Glomerular endothelial cell (primary cell): ENCODE results near the gene PRSS8. TPM values are rescaled to one million over a fixed set of nuclear protein-coding genes. Genes with fewer than 3 reads are reported as not detected.
A peak's percentile ranks its signal among the peaks of the same experiment; 100 is the strongest.
"Not testable (repeated sequence)": the region's sequence is repeated elsewhere in the genome, so short reads cannot be mapped to it uniquely, and the experiment has no call there.

ENCODE experiments used
- DNase-seq: peaks from one replicate; pipeline ENCODE4 v3.0.0-alpha.2; 2011; ENCODE audit warnings: low read depth, low spot score; ENCODE audit errors: extremely low read depth
- total RNA-seq: library from RNA; depleted of rRNA; stranded (reverse); fragments of >200 nt; gene quantifications from 2 replicates; pipeline ENCODE4 v1.2.3, GENCODE V29; 2015

The PRSS8 gene
- total RNA-seq, 1 donor from 2014 or later: 0.12 TPM

DNA sequence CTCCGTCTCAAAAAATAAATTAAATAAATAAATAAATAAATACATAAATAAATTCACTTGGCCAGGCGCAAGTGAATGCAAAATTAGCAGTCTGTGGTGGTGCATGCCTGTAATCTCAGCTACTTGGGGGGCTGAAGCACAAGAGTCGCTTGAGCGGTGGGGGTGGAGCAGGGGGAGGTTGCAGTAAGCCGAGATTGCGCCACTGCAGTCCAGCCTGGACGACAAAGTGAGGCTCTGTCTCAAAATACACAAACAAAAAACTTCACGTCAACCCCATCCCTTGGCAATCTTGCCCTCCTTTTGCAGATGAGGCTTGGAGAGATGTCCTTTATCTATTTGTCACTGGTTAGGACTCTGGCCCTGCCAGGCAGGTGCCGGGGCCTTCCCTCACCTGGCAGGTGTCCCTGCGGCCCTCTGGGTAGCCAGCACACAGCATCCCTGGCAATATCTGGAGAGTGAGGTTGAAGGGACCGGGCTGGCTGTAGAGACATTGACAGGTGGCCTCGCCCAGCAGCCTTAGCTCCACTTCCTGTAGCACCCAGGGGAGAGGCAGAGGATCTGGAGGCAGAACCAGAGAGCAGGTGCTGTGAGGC lies 10.0 kb upstream of the PRSS8 start:
- no peak for DNase-seq

- DNase-seq: not testable (repeated sequence)
These were observed 8.9 kb upstream of the PRSS8 start for GRCh38 chr16:31144418-31144817.

DNA sequence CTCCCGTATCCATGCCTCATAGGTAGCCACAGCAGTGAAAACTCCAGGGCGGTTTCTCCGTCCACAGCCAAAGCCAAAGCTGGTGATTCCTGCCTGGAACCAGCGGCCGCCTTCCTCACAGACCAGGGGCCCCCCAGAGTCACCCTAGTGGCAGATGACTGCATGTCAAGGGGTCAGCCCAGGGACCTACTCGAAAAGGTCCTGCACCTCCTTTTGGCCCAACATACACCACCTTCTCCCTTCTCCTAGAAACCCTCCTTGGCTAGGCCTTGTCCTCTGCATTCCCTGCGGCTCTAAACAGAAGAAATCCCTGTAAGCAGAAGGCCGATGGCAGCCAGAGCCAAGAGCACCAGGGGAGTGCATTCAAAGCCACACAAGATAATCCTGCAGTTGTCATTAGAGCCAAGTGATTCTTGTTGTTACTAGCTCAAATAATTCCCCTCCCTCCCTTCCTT lies 8.2 kb upstream of the PRSS8 start:
- DNase-seq: no peak

DNA sequence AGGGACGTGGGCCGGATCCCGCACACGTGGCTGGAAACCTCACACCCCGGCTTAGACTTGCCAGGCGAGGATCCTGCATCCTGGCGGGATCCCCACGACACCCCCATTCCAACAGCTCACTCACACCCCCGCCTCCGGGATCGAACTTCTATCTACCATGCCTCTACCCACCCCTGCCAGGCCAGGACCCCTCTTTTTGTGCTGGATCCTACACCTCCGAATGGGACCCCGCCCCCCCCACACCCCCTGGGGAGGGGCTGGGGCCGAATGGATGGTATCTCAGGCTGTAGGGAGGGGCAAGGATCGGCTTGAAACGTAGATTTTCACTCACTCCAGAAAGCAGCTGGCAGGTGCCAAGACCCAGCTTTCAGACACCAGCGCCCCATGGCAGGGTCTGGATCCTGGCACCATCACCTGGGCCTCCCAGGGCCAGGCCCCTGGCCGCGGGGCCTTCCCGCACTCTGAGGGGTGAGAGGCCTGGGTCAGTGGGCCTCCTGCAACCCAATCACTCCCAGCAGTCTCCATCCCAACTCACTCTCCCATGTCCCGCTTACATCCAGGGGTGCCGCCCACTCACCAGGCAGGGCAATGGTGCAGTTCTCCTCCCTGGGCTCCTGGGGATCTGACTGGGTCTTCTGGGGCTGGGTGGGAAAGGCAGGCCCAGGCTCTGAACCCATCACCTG lies 7.6 kb upstream of the PRSS8 start:
- DNase-seq: no peak

DNA sequence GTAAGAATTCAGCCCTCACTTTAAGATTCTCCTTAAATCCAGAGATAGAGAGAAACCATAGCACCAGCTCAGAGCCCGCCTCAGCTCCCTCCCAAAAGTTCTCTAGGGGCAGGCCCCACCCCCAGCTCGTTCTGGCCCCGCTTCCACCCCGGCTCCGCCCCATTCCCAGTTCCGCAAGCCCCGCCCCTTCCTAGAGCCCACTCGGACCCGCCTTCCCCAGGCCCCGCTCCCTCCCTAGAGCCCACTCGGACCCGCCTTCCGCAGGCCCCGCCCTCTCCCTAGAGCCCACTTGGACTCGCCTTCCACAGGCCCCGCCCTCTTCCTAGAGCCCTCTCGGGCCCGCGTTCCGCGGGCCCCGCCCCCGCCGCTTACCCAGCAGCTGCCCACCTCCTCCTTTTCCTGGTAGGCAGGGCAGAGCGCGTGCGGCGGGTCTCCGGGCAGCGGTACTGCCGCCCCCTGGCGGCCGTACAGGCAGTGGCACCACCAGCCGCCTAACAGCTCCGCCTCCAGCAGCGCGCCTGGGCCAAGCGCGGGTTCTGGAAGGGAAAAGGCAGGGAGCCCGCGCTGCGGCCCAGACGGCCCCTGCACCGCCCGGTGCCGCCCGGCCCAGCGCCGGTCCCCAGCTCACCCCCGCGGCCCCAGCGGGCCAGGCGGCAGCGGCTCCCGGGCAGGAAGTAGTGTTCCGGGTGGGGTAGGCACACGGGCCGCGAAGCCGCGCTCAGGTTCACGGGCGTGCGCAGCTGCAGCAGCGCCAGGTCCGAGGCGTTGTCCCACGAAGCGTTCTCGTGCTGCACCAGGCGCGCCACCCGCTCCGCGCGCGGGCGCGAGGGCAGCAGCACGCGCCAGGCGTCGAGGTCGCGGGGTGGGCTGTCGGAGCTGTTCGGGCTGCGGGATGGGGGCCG lies 6.8 kb upstream of the PRSS8 start:
- DNase-seq: peak; percentile 78

- DNase-seq: peak; percentile 10
These were observed 6.1 kb upstream of the PRSS8 start for GRCh38 chr16:31141489-31142108.

DNA sequence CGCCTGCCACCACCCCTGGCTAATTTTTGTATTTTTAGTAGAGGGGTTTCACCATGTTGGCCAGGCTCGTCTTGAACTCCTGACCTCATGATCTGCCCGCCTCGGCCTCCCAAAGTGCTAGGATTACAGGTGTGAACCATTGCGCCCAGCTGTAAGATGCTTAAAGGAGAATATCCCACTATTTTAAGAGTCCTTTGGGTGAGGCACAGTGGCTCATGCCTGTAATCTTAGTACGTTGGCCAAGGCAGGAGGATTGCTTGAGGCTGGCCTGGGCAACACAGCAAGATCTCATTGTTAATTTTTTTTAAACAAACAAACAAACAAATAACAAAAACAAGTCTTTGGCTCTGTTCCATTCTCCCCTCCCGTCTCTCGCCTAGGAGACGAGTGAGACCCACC lies 5.5 kb upstream of the PRSS8 start:
- not testable (repeated sequence) for DNase-seq

DNA sequence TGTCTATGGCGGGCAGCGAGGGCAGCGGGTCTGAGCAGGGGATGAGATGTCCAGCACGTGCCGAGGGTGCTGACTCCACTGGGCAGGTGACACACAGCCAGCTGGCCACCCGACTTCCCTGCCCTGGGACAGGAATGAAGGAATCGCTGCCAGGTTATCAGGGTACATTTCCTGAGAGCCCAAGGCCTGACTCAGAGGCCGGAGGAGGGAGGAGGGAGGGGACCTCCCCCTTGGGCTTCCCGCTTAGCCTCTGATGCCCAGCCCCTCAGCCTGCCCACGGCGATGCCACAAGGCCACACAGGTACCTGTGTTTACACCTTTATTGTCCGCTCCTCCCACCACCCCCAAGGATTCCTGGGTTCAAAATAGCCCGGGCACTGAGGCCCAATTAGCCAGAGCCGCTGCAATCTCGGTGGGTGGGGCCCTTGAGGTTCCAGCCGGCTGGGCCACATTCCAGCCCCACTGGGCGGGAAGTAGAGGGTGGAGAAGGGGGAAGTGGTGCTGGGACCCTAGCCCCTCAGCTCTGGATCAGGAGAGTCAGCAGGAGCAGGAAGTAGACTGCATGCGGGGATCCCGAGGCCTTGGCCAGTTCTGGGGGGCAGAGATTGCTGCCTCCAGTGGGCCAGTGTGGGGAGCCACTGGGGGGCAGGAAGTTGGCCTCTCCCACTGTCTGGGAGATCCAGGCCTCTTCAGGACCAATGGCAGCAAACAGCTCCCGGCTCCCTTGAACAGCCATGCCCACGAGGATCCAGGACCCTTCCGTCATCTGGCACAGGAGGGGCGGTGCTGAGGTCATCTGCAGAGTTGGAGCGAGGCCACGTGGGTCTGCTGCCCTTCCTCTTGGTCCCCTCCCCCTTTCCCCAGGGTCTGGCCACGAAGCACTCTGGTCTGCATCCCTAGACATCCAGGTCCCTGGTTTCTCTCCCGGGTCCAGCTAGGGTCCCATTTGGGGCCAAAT lies 3.4 kb upstream of the PRSS8 start:
- DNase-seq: peak; percentile 12

GRCh38 chr16:31136822-31137499 lies 1.4 kb upstream of the PRSS8 start:
- not testable (repeated sequence) for DNase-seq

DNA sequence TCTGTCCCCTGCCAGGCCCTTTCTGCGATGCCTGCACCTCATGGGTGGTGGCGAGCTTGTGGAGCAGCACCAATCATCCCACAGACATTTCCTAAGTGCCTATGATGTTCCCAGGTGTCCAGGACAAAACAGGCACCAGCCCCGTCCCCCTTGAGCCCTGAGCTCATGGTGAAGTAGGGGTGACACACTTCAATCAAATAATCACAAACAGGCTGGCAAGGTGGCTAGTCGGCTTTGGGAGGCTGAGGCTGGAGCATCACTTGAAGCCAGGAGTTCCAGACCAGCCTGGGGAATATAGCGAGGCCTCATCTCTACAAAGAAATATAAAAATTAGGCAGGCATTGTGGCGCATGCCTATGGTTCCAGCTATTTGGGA lies 748 bp upstream of the PRSS8 start:
- no peak for DNase-seq

GRCh38 chr16:31134625-31135534 lies 647 bp downstream of the PRSS8 start:
- no peak for DNase-seq

DNA sequence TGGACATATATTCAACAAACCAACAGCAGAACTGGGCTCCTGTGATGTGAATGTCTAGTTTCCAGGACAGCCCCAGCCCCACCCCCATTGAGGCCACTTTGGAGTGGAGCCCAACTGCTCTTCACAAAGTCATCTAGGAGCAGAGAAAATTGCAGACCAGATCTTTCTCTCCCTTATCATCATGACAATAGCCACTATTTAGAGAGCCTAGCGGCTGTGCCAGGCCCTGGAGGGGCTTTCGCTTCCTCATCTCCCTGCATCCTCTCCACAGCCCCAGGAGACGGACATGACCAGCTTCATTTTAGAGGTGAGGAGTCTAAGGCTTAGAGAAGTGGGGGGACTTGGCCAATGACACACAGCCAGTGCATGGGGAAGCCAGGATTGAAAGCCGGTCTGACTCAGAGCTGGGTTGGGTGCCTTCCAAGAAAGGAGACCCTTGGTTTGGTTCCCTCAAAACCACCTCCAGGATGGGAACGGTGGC lies 1.4 kb downstream of the PRSS8 start:
- DNase-seq: no peak

- no peak for DNase-seq
These were observed 2.5 kb downstream of the PRSS8 start for GRCh38 chr16:31133046-31133501.

DNA sequence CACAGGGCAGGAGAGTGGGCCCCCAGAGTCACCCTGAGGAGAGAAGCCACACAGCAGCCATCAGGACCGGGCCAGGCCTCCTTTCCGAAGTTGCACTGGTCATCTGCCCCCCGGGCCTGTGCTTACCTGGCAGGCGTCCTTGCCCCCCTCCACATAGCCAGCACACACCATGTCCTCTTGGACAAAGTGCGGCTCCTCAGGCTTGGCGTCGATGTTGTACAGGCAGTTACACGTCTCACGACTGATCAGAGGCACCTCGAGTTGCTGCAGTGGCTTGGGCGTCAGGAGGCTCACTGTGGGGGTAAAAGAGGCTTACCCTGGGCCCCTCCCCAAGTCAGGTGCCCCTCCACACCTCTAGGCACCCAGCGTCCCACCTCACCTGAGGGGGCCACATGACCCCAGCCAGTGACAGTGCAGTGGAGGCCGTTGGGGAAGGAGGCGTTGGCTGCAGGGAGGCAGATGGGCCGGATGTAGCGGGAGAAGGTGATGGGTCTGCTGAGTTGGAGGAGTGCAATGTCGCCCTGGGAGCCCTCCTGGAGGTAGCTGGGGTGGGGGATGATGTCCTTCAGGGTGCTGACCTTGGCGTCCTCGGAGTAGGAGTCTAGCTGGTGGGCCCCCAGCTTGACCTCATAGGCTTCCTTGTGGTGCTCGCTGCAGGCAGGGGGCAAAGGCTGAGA lies 3.1 kb downstream of the PRSS8 start:
- no peak for DNase-seq

DNA sequence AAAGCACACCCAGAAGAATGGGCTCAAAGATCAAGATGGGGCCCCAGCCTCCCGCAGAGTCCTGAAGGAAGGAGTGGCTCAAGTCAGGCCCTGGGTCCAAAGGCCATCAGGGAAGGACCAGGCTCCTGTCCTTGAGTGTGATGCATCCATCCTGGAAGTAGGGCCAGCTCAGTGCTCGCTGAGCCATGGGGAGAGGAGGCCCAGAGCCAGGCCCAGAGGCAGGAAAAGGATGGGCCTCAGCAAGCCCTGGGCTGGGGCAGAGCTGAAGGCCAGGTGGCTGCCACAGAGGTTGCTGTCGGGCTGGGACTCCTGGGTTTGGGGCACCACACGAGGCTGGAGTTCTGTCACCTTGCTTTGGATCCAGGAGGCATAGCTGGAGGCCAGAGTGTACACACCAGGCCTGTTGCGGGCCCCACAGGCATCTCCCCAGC lies 3.7 kb downstream of the PRSS8 start:
- no peak for DNase-seq

DNA sequence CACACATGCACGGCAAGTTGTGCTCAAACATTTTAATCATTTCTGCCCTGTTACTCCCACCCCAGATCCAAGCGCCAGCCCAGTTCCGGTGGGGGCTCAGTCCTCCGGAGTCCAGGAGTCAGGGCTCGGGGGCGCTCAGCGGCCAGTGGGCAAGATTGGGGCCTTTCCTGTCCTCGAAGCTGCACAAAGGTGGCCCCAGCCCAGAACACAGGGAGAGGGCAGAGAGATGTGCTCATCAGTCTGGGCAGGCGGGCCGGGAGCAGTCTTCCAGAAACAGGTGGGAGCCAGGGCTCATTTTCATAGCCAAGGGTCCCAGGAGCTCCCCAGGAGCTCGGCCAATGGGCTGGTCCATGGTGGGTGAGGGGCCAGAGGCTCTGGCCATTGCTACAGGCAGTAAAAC lies 4.1 kb downstream of the PRSS8 start:
- no peak for DNase-seq

- no peak for DNase-seq
These were observed 4.6 kb downstream of the PRSS8 start for GRCh38 chr16:31130899-31131298.
